ENCODE data around the gene HABP4.

Gene HABP4

GRCh38 chr9:96480736-96481135, 30.8 kb downstream of the HABP4 start:
- DNase-seq, result no peak

GRCh38 chr9:96482476-96482875, 32.5 kb downstream of the HABP4 start:
- no peak for DNase-seq

DNA sequence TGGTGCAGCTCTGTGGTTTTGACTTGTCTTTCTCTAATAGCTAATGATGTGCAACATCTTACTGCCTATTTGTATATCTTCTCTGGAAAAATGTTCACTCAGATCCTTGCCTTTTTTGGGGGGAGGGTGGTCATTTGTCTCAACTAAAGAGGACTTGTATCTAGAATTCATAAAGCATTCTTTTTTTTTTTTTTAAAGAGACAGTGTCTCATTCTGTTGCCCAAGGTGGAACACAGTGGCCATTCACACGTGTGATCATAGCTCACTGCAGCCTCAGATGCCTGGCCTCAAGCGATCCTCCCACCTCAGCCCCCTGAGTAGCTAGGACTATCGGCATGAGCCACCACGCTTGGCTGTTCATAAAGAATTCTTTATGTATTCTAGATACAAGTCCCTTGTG, 33.2 kb downstream of the HABP4 start:
- DNase-seq, result no peak

DNA sequence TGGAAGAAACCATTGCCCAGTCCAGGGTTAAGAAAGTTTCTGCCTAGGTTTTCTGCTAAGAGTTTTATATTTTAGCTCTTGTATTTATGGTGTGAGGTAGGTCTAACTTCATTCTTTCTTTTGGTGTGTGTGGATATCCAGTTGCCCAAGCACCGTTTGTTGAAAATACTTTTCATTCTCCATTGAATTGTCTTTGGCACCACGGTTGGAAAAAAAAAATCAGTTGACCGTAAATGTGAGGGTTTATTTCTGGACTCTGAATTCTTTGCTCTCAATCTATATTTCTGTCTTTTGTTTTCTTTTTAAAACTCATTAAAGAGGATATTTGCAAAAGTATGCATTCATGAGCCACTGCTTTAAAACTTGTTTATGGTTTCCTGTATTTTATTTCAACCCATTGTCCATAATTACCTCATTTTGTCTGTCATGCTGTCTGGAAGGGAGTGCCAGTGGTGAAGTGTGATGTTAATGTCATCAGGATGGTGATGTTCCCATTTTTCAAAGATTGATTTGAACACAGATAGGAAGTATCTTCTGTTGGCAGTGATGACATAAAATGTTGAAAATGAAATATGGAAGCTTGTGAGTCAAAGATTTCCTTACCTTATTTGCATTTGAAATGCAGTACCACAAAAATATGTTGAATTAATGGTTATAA, 33.9 kb downstream of the HABP4 start:
- DNase-seq, result no peak

DNA sequence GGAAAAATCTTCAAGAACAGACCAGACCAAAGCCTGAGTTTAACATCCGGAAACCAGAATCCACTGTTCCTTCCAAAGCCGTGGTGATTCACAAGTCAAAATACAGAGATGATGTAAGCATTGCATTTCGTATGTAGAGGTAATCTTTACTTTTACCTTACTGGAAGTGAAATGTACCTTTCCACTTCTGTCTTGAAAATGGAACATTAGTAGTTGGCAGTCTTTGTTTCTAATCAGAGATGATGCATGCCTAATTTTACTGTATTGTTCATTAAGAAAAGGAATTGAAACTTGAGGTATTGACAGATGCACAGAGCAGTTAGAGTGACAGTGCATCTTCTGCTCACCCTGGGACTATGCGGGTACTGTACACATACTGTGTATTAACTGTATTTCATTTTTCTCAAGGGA, 34.6 kb downstream of the HABP4 start:
- no peak for DNase-seq

DNA sequence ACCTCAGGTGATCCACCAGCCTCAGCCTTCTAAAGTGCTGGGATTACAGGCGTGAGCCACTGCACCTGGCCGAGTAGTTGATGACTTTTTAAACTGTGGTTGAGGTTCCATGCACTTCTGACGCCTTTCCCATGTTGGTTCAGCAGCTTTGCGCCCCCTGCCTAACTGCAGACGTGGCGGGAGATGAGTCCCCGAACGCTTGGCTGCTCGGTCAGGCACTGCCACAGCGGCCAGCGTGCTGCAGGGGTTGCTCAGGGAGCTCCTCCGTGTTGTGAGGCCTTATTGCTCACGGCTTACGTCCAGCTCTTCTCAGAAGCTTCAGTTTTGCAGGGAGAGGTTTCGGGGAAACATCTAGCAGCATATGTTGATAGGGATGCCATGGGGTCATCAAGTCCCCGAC, 35.3 kb downstream of the HABP4 start:
- no peak for DNase-seq

- no peak for DNase-seq
These were observed 36.5 kb downstream of the HABP4 start for GRCh38 chr9:96486386-96487028.

- no peak for DNase-seq
These were observed 37.0 kb downstream of the HABP4 start for GRCh38 chr9:96487029-96487396.

DNA sequence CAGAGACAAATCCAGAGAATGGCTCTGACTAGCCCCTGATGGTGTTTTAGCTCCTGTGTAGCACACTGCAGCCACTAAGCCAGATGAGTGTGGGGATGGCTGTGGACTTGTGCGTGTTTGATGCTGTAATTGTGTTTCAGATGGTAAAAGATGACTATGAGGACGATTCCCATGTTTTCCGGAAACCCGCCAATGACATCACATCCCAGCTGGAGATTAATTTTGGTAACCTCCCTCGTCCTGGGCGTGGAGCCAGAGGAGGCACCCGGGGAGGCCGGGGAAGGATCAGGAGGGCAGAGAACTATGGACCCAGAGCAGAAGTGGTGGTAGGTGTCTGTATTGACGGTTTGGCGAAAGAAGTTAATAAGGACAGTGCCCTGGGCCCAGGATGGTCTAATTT, 38.0 kb downstream of the HABP4 start:
- DNase-seq, result no peak

DNA sequence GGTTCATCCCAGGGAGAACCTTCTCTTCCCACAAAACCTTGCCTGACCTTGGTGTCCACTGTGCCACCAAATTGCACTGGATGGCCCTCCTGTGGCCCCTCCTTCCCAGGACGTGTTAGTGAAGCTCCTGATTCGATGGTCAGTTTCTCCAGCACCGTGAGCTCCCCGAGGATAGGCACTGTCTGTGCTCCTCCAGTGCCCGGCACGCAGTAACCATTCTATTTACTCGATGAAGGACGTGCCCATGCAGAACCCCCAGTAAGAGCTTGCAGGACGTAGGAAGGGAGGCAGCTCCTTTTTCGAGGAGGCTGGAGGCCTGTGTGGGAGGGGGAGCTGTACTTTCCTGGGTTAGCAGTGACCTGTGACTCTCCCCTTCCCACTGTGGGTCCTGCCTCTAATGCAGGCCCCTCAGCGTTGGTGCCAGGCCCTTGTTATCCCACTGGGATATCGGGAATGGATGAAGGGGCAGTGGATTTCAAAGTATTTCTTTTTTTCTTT, 39.6 kb downstream of the HABP4 start:
- DNase-seq, result no peak

DNA sequence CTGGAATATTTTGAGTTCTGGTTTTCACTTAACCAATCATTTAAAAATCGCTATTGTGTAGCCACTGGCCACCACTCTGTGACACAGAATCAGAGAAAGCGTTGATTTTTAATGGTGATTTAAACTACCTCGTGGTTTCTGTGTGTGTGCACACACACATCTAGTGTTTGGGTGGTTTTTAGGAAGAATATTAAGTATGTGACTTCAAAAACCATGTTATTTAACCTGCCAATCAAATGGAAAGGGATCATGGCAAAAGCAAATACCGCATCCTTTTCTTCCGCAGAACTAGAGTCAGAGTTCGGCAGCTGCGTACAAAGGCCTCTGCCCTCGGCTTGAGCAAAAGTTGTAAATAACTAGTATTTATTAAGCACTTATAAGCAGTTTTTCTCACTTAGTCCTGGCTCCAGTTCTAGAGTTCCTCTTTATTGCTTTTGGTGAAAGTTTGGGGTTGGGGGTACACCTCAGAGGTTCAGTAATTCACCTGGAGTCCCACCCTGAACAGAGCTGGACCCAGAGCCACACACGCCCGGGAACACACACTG, 40.6 kb downstream of the HABP4 start:
- no peak for DNase-seq

GRCh38 chr9:96491079-96491879, 41.3 kb downstream of the HABP4 start:
- no peak for DNase-seq

- no peak for DNase-seq
These were observed 42.0 kb downstream of the HABP4 start for GRCh38 chr9:96491880-96492525.

DNA sequence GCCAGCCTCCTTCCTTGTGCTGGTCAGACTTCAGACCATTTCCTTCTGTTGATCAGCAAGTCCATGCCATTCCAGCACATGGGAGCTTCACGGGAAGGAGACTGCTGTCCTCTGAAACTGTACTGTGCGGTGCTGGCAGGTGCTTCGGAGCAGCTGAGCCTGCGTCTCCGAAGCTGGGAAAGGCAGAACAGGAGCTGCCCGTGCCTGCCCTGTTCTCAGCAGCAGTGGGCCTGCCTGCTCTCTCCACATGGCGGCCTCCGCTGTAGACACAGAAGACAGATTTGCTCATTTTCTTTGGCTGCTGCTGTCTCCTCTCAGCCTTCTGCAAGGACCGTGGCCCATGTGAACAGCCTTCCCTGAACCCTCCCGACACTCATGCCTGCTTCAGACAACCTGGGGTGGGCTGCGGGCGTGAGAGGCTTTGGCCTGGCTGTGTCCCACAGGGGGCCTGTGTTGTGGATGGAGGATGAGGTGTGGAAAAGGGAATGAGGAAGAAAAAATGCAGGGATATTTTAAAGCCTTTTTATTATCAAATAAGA, 43.1 kb downstream of the HABP4 start:
- DNase-seq, result no peak

- DNase-seq, result no peak
These were observed 43.8 kb downstream of the HABP4 start for GRCh38 chr9:96493757-96494156.

DNA sequence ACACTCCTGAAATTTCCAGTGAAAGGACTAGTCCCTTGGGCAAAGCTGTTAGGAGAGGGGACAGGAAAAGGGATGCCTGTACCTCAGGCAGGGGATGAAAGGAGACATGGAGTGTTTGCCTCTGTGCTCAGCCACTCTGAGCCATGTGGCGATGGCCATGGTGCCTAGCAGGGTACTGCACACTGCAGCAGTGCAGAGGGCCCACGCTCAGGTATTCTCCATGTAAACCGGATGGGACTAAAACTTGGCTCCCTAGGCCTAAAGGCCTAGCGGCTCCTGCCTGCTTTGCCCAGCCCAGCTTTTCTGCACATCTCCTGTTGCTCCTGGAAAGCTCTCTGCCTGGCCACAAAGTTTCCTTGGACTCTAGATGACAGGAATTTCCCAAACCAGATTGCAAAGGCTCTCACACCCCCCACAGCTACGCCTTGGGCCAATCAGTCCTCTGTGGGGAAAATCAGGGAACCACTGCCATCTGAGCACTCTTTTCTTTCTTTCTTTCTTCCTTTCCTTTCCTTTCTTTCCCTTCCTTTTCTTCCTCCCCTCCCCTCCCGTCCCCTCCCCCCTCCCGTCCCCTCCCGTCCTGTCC, 44.3 kb downstream of the HABP4 start:
- no peak for DNase-seq

DNA sequence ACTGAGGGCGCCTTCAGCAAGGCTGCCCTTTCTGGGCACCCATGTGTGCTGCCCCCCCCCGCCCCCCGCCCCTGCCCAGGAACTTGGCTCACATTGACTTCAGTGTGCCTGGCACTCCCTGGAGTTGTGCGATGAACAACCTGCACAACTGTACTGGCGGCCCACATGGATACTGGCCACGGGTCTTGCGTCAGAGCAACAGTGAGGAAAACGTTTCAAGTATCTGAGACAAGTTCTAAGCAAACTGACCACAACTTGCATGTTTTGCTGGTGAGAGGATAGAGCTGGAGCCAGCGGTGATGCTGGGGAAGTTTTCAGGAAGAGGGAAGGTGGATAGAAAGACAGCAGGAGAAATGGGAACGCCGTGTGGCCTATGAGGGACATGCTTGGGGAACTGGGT, 45.4 kb downstream of the HABP4 start:
- DNase-seq, result no peak

DNA sequence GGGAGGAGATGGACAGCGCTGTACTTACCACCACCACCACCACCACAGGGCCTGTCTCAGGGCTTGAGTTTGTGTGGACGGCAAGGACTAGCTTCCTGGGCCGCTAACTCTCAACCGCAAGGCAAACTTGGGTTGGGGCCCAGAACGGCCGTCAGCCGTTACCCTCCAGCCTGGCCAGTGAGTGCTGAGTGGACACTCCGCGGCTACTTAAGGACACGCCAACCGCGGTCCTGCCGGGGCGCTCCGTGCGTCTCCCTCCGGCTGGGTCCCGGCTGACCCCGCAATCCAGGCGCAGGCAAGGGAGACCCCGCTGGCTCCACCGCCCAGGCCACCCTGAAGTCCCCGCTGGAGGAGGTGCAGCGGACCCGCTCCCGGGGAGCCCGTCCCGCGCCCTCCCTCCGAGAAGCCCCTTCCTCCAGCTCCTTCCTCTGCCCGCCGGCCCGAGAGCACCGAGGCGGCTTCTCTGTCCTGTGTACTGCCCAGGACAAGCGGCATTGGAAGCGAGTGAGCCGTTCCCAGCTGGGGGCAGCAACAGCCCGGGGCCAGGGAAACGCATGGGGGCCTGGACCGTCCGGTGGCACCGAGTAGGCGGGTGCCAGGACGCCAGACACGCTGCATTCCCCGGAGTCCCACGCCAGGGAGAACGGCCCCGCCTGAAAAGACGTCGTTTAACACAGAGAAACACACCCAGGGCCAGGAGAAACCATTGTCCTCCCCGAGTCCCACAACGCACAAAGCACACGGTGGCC, 46.6 kb downstream of the HABP4 start:
- DNase-seq, result no peak

DNA sequence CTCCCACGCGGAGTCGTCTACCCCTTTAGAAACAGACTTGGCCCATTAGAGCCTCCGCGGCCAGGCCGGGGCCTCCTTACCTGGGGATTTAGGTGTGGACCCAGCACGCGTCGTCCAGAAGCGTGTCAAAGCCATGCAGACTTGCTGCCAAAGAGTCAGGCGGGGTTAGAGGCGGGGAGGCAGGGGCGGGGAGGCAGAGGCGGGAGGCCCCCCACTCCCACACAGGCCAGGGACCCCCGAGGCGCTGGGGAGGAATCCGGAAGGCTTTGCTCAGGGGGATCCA, 47.1 kb downstream of the HABP4 start:
- DNase-seq, result no peak

GRCh38 chr9:96498796-96499195, 48.8 kb downstream of the HABP4 start:
- DNase-seq, result no peak

DNA sequence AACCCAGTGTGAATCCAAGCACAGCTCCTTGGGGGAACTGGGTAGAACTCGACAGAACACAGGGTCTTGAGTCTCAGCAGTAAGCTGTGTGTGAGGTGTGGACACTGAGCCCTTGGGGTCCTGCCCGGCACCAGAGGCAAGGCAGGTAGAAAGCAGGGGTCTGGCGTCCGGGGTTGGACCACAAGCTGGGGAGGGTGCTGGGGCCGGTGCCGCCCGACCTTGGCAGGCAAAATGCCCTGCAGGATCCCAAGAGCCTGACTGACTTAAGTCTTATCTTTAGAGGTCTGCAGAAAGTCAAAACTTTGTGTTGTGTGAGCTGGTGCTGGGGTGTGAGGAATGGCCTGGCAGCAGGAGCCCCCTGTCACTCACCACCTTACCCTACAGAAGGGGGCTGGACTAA, 49.3 kb downstream of the HABP4 start:
- DNase-seq, result no peak

Data from NCI-H526 treated with DMSO at 0.1 percent for 48 hours (cell line).